Measurements from ENCODE around the gene MMP14. TPM values are rescaled to one million over a fixed set of nuclear protein-coding genes. Genes with fewer than 3 reads are reported as not detected.
A peak's percentile ranks its signal among the peaks of the same experiment; 100 is the strongest.

The MMP14 gene
- total and polyA plus RNA-seq, 2 of the 13 experiments (the other 11 are each of a cell fraction or from before 2014, with no cell fraction given) = 5.2 to 9.8 TPM

GRCh38 chr14:22836301-22837113 is at the start of gene MMP14 (continued):
- TF ChIP-seq RBFOX2 (IDR thresholded peaks at IDR 0.05; ENCODE audit: low read depth, low read length) = no peak
- TF ChIP-seq CCDC6 (CRISPR knock-in tag; IDR thresholded peaks at IDR 0.05) = 0 out of 2 replicates have a peak, but pooled peaks have one; percentile 18
- 0 out of 2 replicates have a peak, but pooled peaks have one; percentile 23 for TF ChIP-seq BRD4 (CRISPR knock-in tag; IDR thresholded peaks at IDR 0.05)
- TF ChIP-seq NCOA5 (CRISPR knock-in tag; IDR thresholded peaks at IDR 0.05) = 0 out of 2 replicates have a peak, but pooled peaks have one; percentile 22
- 0 out of 2 replicates have a peak, but pooled peaks have one; percentile 5 for TF ChIP-seq ARID4A (CRISPR knock-in tag; IDR thresholded peaks at IDR 0.05; ENCODE audit: borderline replicate concordance)
- 0 out of 2 replicates have a peak, but pooled peaks have one; percentile 42 for TF ChIP-seq ZNF724P (CRISPR knock-in tag; IDR thresholded peaks at IDR 0.05; ENCODE audit: borderline replicate concordance)
- TF ChIP-seq MAF1 (CRISPR knock-in tag; IDR thresholded peaks at IDR 0.05; ENCODE audit: borderline replicate concordance) = 0 out of 2 replicates have a peak, but pooled peaks have one; percentile 28
- TF ChIP-seq USF2 (IDR thresholded peaks at IDR 0.05; ENCODE audit: low read depth, low read length) = no peak
- TF ChIP-seq USF2 (CRISPR knock-in tag; IDR thresholded peaks at IDR 0.05; ENCODE audit: borderline replicate concordance) = no peak
- TF ChIP-seq PATZ1 (CRISPR knock-in tag; IDR thresholded peaks at IDR 0.05) = 0 out of 2 replicates have a peak, but pooled peaks have one; percentile 8
- 0 out of 2 replicates have a peak, but pooled peaks have one; percentile 23 for TF ChIP-seq ZNF263 (CRISPR knock-in tag; IDR thresholded peaks at IDR 0.05)
- TF ChIP-seq ZNF350 (CRISPR knock-in tag; IDR thresholded peaks at IDR 0.05; ENCODE audit: borderline replicate concordance, low read depth) = peak; percentile 4; the same call in 1 of the 2 replicates
- TF ChIP-seq ZFP91 (CRISPR knock-in tag; IDR thresholded peaks at IDR 0.05; ENCODE audit: borderline replicate concordance) = peak; percentile 14; the same call in 1 of the 2 replicates
- no peak for TF ChIP-seq FOXA1 (IDR thresholded peaks at IDR 0.05)
- no peak for TF ChIP-seq FOXA1 (CRISPR knock-in tag; IDR thresholded peaks at IDR 0.05)
- TF ChIP-seq ZBTB21 (CRISPR knock-in tag; IDR thresholded peaks at IDR 0.05) = 0 out of 2 replicates have a peak, but pooled peaks have one; percentile 16
- peak; percentile 40 for TF ChIP-seq TEAD3 (CRISPR knock-in tag; optimal IDR thresholded peaks at IDR 0.05; ENCODE audit: borderline replicate concordance)
